ENCODE measurements around the gene RBMS1.

The RBMS1 gene, protein sequence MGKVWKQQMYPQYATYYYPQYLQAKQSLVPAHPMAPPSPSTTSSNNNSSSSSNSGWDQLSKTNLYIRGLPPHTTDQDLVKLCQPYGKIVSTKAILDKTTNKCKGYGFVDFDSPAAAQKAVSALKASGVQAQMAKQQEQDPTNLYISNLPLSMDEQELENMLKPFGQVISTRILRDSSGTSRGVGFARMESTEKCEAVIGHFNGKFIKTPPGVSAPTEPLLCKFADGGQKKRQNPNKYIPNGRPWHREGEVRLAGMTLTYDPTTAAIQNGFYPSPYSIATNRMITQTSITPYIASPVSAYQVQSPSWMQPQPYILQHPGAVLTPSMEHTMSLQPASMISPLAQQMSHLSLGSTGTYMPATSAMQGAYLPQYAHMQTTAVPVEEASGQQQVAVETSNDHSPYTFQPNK

DNA sequence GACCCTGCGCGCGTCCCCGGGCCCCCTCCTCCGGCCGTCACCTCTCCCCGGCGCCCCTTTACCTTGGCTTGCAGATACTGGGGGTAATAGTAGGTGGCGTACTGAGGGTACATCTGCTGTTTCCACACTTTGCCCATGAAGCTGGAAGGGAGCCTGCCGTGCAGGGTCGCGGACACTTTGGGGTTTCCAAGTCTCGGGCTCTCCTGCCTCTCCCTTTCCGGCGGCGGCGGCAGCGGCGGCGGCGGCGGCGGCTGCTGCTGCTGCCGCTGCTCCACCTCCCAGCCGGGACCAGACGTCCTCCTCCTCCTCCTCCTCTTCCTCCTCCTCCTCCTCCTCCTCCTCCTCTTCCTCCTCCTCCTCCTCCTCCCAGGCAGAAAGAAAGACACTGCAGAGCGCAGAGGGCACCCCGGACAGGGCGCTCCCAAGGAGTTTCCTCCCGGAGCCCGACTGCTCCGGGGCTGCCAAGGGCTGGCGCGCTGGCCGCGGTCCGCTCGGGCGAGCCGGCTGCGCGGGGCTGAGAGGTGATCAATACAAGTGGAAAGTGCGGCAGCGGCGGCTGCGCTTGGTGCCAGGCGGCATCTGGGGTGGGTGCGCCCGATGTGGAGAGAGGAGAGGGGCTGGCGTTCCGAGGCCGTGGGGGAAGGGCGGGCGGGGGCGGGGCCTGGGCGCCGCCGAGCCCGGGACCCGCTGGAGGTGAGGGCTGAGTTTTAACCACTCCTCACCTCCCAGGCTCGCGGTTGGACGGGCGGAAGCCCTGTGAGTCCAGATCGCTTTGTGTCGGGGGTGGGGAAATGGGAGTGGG, at the start of gene RBMS1:
Gene RBMS1, minus strand, starts transcription at position 581 of the 802 bp plus-strand sequence. Its CDS starts 444 bp downstream, at position 137.
- peak; percentile 71 for DNase-seq

DNA sequence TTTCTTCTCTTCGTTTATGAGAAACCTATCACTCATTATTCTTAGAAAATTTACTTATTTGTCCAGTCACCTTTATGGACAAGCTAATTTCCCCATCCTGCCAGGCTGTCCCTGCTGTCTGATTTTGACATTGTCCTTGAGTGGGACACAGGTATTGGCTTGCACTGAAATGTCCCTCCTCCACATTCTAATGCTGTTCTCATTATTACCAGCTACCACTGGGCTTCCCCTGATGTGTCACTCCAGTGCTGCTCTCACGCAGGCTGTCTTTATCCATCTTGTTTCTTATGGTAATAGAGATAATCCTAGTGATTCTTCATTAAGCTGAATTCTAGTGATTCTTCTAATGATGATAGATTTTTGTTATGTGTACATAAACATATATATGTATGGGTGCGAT, 48.1 kb upstream of the RBMS1 start:
- DNase-seq, result no peak

DNA sequence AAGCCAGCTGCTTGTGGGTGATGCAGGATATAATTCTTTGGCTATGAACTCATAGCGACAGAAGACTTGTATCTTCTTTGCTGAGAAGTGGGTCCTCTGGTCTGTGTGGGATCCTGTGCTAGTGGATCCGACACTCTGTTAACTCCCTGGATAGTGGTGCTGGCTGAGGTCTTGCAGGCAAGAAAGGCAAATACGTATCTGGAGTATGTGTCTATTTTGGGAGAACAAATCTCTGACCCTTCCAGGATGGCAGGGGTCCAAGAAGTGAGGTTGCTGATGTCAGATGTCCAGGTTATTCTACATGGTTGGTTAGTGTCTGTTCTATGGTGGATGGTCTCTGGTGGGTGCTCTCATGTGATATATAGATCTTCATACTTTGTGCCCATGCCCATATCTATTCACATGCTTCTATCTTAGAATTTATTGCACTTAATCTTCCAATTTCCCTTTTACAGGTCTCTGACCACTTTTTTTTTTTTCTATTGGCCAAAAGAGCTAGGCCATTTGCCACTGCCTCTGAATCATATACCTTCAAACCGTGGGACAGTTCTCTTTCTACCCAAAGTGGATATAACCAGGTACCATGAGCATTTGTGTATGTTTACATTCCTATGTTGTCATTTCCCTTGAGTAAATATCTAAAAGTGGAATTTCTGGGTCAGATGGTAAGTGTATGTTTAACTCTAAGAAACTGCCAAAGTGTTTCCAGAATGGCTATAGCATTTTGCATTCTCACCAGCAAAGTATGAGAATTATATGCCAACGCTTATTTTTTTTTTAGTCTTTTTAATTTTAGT, 45.1 kb upstream of the RBMS1 start:
- DNase-seq, result no peak

DNA sequence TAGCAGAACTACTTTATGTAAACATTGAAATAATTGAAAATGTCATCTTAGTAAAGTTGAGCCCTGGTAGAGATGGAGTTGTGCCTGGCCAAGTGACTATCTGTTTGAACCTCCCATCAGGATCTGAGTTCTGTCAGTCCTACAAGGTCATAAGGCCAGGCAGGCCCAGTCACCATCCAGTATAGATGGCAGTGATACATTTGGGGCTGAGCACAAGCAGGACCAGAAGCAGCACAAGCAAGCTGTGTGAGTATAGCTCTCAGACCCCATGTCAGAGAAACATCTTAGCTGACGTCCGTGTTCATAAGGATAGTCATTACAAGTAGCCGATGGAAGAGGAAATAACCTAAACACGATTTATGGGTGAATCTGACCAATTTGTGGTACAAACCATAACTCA, 44.5 kb upstream of the RBMS1 start:
- no peak for DNase-seq

DNA sequence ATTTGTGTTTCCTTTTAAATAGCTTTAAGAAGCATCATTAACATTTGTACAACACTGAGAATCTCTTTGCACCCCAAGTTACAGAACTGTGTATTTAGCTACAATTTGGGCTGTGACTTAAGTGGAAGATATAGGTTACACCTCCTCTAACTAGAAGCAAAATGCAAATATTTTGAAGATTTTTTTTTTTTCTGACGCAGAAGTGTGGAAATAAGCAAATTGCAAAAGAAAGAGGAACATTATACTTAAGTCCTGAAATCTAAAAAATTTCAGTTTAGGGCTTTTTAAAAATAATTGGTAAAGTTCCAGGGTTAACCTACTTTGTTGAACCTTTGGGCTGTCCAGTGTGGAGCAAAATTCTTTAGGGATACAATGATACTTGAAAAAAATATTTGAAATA, 41.4 kb upstream of the RBMS1 start:
- DNase-seq, result no peak

DNA sequence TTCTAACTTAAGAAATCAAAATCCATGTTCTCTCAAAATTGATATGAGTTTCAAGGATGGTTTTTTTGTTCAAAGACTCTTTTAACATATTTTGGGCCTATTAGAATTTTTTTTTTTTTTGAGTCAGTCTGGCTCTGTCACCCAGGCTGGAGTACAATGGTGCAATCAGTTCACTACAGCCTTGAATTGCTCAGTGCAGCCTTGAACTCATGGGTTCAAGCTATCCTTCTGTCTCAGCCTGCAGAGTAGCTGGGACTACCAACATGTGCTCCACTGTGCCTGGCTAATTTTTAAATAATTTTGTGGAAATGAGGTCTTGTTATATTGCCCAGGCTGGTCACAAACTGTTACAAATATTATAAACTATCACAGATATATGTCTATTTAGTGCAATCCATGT, 40.6 kb upstream of the RBMS1 start:
- DNase-seq, result no peak

DNA sequence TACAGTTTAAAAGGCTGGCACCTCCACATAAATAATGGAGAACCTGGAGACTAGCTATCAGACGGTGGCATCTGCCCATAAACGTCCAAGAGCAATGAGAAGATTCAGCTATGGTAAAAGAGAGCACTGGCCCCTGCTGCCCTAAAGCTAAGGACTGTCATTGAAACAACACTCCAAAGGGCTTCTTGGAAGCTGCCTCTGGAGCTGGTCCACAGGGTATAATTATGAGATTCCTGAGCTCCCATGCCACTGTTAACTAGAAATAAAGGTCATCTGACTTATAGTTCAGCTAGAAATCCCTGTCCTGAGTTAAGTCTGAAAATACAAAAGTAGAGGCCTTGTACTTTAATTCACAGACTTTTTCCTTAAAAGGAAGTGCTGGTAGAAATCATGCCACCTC, 39.9 kb upstream of the RBMS1 start:
- DNase-seq, result no peak

DNA sequence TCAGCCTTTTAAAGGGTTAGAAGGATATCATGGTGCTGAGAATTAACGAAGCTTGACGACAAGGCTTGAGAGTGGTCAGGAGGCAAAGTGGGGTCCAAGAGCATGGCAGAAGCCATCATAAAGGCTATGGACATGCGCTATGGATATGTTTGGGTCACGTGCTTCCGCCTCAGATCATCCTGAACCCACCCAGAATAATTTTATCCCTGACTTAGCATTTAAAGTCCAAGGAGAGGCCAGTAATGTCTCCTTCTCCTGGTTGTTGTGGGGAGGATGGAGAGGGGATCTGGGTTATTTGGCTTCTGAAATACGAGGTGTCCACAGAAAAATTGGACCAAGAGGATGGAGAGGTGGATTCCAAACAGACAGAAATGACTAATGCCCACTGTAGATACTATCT, 38.8 kb upstream of the RBMS1 start:
- no peak for DNase-seq

DNA sequence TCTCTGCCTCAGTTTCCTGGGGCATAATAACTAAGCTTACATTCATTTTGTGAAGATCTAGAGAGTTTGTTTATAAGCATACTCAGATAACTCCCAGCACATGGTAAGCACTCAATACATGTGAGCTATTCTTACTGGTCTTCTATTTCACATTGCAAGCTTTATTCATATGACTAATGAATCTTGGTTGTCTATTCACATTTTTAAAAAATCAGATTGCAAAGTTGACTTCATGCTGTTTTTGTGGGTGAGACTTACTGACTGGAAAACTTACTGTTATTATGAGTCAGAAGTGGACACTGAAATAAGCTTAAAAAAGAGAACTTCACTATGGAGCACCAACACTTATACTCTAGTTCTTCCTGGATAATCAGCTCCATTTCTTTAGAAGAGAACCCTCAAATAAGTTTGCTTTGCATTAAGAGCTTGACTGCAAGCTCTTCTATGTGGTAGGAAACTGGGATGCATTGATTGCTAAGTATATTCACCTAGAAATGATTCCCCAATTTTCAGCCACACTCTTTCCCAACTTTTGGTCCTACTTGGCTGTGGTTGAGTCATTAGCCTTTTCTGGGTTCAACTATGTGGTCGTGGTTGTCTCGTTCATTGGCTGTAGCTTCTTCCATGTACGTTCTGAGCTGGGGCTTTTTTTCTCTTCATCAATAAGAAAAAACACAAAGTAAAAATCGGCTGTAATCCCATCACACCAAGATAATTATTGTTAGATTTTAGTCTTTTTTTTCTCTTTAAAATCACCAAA, 29.5 kb upstream of the RBMS1 start:
- peak; percentile 65 for DNase-seq

DNA sequence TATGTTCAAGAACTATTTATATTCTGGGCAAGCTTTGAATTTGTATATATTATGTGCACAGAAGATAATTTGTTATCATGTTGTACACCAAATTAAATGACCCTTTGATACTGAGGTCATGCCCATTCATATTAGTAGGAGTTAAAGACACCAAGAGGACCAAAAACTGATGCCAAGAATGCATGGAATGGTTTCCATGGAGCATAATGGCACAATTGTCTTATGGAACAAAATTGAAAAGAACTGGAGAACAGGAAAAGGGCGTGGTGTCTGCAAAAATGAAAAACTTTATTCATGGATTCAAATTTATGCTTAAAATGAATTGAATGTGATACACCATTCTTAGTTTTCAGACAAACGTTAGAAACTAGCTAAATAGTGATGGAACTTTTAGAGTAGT, 24.1 kb upstream of the RBMS1 start:
- no peak for DNase-seq

DNA sequence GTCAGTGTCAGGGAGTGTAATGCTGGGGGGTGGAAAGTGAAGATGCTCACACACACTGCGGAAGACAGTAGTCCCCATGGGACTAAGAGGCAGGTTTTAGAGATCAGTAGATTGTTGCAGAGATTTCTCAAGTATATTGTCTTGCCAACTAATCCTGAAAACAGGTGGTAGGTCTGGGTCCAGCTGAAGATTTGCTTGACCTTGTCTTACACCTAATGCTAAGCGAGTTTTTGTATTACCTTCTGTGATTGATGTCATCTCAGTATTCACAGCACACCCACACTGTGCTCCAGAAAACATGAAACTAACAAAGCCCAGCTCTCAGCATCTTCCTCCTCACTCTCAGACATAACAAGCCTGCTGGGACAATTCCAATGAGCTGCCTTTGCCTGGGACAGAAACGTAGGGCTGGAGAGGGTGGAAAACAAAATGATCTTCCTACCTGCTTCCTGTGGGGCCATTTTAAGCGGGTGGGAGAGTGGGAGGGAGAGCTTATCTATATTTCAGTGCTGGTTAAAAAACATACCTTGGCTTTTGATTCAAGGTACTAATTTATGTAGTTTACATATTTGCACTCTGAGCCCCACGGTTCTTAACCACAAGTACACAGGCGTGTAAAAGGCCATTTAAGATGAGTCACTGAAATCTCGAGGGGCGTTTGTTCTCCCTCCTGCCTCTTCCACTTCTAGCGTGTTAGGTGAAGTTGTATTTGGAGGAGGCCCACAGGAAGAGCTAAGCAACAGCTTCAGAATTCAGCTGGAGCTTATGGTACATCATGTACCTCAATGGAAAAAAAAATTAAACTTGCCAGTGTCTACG, 23.1 kb upstream of the RBMS1 start:
- peak; percentile 51 for DNase-seq

DNA sequence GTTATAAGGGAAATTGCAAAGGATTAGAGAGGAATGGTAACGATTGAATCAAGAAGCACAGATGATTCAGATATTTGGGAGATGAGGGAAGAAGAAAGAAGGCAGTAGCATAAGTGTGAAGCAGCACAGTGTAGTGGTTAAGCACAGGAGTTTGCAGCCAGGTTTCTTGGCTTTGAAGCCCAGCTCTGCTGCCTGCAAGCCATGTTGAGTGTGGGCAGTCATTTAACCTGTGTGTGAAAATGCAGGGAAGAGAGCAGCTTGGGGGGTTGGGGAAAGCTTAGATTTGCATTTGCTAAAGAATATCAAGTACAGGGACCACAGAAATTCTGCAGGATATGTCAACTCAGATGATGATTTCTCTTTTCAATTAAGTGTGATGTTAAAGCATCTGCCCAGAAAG, 21.5 kb upstream of the RBMS1 start:
- no peak for DNase-seq

DNA sequence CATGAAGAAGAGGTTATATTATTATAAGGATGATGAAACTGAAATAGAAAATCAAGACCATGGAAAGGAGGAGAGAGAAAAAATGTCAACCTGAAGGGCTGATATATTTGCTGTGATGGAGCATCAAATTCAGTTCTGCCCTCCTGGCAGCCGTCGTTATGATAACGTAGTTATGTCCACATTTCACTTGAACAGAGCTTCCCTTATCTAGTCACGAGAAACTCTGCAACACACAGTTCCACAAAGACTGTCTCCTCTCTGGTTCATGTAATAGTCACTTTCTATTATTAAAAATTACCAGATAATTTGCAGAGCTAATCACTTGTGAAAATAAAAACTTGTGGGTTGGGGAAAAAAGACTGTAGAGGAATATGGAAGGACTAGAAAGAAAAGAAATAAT, 19.5 kb upstream of the RBMS1 start:
- DNase-seq, result no peak

DNA sequence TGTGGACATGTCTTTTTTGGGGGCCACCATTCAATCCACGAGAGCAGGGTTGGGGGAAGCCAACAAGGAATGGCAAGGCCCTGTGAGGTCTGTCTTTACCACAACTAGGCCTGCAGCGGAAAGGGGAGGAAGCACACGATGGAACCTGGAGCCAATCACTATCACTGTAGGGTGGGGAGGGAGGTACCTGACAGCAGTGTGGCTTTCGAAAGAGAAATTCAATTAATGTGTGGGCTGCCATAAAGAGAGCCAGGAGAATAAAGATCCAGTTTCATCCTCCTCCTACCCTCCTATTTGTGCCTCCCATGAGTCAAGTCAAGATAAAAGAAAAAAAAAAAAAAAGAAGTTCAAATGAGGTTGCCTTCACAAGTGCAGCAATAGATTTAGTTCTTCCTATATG, 18.9 kb upstream of the RBMS1 start:
- DNase-seq, result no peak

DNA sequence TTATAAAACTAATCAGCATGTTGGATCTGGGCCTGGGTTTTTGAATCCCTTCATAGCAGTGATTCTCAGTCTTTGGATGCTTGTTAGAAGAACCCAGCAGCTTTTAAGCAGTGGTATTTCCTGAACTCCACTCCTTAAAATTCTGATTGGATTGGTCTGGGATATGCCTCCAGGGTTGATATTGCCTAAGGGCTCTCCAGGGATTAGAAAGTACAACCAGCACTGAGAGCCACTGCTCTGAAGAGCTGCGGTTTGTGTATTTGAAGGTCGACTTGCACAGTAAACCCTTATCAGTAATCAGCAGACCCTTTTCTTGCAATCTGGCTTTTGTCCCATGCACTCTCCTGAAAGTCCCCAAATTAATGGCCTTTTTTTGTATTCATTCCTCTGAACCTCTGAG, 17.0 kb upstream of the RBMS1 start:
- DNase-seq, result peak; percentile 44

DNA sequence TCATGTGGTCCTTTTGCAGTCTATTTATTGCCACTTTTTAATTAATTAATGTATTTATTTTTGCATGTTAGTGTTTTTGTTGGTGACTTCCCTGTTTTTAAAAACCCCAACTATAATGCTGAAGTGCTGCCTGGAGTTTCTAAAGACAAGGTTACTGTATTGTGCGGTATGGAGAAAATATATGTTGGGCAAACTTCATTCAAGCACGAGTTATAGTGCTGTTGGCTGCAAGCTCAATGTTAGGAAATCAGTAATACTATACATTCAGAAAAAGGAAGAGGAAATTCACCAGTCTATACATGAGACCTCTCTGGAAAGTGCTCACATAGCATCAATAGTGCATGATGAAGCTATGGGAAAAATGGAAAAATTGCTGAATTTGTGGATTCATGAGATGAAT, 15.4 kb upstream of the RBMS1 start:
- no peak for DNase-seq

DNA sequence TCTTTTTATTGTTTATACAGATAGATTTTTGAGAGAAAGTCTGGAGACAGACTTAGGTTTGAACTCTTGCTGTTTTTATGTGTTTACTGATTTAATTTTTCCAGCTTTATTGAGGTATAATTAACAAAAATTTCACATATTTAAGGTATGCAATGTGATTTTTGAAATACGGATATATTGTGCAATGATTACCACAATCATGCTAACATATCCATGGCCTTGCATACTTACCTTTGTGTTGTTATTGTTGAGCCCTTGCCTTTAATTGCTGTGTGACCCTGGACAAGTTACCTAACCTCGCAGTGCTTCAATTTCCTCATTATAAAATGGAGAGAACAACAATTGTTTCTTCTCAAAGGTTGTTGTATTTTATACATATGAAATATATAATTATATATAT, 13.9 kb upstream of the RBMS1 start:
- peak; percentile 17 for DNase-seq

DNA sequence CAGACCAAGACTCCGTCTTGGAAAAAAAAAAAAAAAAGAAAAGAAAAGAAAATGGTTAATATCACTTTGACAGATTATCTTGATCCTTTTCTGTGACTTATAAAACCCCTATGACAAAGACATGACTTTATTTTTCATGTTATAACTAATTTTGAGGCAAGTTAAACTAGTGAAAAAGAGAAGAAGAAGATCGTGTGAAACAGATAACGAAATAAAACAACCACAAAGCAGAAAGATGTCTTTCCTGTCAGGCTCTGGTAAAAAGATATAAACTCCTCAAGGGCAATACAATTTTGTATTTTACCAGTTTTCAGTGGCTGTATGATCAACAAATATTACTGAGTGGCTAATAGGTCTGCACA, 13.4 kb upstream of the RBMS1 start:
- no peak for DNase-seq

DNA sequence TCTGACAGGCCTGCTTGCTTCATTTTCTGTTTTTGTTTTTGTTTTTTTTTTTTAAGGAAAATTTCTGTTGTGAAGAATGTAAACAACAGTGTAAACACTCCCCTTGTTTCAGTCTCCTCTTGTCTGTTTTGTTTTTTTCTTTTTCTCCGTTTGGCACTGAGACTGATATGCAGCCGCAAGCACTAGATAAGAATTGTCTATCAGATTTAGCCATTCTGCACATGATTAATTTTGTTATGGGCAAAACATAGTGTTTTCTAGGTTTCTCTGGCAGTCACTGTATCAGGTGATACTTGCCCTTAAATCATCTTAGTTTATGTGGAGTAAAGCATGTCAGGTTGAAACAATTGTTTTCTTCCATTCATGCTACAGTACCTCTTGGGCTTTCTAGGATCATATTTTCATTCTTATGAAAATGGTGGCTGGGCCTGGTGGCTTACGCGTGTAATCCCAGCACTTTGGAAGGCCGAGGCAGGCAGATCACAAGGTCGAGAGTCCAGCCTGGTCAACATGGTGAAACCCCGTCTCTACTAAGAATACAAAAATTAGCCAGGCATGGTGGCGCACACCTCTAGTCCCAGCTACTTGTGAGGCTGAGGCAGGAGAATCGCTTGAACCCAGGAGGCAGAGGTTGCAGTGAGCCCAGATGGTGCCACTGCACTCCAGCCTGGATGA, 12.9 kb upstream of the RBMS1 start:
- DNase-seq, result no peak

DNA sequence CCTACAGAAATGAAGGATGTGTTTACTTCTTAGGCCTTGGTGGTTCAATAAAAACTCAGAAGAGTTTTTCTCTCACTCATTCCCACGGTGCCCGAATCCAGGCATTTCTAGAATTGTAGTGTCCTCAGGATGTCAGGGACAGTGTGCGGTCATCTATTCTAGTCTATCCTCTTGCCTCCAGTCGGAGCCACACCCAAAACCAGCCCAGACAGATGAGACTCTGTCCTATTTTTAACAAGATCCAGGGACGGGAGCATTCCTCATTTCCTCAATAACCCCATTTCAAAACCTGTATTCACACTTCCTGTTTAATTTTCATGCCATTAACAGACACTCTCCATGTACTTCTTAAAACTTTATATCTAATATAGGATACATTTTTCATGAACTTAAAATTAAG, 11.6 kb upstream of the RBMS1 start:
- DNase-seq, result no peak

DNA sequence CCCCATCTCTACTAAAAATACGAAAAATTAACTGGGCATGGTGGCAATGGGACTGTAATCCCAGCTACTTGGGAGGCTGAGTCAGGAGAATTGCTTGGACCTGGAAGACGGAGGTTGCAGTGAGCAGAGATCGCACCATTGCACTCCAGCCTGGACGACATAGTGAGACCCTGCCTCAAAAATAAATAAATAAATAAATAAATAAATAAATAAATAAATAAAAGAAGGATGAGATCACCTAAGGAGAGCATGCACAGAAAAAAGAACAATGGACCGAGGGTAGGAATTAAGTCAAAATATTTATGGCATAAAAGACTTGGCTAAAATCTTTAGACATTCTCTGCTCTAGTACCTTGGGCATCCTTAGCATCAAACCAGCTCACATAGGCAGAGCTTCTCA, 8.9 kb upstream of the RBMS1 start:
- no peak for DNase-seq

Data from fibroblast of skin of right biceps (primary cell).